KG1 (cell line): ENCODE results near the gene KIAA1549.
"Not testable (repeated sequence)": the region's sequence is repeated elsewhere in the genome, so short reads cannot be mapped to it uniquely, and the experiment has no call there.

Source experiments
- DNase-seq: peaks from one replicate; lab custom pipeline; 2025; lab: John Stamatoyannopoulos, UW

KIAA1549 gene

DNA sequence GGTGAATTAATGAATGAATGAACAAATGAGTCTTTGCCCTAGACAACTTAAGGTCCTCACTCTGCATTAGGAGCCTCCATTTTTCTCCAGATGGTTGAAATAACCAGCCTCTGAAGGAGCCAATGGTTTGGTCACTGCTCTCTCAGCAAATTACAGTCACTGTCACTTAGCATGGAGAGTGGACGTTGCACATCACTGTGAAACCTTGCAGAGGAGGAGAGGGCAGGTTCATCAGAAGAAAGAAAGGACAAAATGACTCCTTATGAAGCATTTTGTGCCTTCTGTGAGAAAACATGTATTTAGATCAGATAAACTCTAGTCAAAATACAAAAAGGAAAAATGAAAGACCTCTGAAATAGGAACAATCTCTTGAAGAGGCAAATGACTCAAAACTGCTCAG is 176.6 kb downstream of the KIAA1549 start:
- no peak for DNase-seq

DNA sequence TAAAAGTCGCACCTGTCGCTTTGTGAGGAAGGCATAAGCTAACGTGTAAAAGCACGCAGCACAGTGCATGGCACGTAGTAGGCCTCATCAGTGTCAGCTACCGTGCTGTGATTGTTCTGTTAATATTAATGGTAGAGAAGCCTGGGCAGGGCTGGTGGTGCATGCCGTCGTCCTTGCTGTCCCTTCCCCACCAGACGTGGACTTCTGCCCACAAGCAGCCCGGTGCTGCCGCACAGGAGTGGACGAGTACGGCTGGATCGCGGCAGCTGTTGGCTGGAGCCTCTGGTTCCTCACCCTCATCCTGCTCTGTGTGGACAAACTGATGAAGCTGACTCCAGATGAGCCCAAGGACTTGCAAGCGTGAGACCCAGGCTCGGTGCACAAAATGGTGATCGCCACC is 178.5 kb downstream of the KIAA1549 start:
- no peak for DNase-seq

DNA sequence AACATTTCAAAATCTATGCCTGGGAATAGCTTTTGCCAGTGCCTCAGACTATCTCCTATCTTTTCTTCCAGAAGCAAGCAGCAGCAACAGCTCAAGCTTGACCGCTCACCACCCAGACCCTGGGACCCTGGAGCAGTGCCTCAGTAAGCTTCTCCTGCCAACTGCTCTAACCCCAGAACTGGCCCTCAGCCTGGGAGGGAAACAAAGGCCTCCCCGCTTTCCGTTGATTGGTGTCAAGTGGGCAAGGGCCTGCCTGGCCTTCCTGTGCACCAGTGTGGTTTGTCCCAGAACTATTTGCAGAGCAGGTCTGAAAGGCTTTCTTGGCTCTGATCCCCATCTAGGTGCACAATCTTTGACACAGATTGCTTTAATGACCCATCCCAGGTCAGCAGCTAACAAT is 179.9 kb downstream of the KIAA1549 start:
- no peak for DNase-seq

DNA sequence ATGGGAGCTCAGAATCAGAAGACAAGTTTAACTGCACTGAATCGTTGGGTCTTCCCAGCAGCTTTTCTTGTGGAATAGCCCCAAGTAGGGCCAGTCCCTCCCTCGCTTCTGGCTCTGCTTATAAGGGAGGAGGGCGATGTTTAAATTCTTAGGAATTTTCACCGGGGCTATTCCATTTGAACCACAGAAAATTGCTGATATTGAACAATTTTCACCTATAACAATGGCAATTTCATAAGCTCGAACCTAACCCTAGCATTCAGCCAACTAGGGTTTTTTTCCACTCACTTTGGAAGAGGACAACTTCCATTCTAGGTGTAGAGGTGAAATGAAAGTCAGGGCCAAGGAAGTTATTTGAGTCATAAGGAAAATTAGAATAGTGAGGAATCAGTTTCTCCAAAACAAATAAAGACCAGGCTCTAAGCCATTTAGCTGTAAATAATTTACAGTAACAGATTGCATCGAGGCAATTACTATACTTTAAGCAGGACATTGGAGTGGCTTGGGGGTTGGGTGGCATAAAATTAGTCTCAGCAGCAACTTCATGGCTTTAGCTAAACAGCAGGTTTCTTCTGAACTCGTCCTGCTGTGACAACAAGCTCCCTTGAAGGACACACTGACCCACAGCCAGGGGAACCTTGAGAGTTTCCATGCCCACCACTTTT is 181.7 kb downstream of the KIAA1549 start:
- no peak for DNase-seq

DNA sequence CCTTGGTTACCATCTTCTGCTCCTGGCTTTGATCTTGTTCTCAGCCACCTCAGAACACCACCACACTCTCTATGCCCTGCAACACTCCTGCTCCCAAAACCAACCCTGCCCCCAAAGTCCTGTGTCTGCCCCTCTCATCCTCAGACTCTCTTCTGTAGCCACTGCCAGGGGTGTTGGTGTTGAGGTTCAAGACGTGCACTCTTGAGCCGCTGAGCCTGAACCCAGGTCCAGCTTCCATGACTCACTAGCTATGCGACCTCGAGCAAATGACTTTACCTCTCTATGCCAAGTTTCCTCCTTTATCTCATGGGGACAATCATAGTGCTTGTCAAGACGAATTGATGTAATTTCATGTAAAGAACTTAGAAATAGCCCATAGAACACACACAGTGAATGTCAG is 182.4 kb downstream of the KIAA1549 start:
- DNase-seq, result no peak

DNA sequence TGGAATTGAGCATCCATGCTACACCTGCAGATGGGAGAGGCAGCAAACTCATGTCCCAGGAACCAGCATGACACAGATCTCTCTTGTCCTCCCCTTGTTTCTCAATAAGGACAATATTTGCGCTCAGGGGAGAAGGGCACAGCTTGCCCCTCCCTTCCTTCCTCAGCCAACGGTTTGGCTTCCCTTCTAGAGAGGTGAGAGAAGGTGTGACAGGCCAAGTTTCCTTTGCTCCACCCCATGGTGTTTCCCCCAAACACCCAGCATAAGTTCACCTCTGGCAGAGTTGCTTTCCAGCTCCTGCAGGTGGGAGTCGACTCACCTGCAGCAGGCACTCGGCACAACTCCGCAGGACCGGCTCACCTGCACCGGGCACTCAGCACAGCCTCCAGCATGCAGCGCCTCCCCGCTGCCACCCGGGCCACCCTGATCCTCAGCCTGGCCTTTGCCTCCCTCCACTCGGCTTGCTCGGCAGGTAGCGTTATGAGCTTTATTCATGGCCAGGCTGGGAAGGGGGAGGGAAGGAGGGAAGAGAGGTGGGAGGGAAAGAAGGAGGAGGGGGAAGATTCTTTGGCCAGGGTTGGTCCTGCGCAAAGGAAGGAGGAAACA is 183.4 kb downstream of the KIAA1549 start, which contains the start of the genes ATP6V0A4 and TMEM213:
ATP6V0A4 (minus strand) TSS at position 482 of the 606 bp plus-strand sequence. CDS start 26,949 bp downstream, outside the sequence.
TMEM213 (plus strand) TSS at position 280 of the 606 bp plus-strand sequence; CDS start at position 391, 111 bp downstream.
- DNase-seq, result no peak

DNA sequence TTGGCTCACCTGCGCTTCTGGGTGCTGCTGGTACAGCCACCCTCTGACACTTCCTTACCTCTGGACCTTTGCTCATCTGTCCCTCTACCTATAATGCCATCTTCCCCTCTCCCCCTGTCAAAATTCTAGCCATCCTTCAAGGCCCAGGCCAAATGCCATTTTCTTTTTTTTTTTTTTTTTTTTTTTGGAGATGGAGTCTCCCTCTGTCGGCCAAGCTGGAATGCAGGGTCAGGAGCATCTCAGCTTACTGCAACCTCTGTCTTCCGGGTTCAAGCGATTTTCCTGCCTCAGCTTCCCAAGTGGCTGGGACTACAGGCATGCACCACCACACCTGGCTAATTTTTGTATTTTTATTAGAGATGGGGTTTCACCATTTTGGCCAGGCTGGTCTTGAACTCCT is 184.1 kb downstream of the KIAA1549 start:
- not testable (repeated sequence) for DNase-seq

DNA sequence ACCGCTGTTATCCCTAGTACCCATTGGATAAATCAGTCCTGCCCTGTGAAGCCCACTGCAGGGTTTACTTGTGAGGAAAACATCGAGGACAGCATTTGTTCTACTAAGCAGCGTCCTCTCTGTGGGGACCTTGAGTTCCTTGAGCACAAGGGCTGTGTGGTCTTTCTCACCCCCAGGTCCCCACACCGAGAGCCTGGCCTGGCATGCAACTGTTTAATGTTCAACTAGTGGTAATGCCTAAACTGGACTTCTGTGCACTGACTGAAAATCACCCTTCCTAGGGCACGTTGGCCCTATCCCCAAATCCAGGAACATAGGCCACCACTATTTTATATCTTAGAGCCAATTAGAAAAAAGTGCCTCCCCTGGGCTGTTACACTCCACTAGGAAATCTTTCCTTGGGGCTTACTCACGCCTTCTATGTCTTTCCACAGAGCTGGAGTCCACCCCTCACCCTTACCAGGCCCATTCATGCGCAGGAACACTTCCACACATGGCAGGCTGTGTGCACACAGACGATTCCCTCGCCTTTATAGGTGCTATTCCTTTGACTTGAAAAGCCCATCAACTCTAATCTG is 185.1 kb downstream of the KIAA1549 start:
- no peak for DNase-seq

DNA sequence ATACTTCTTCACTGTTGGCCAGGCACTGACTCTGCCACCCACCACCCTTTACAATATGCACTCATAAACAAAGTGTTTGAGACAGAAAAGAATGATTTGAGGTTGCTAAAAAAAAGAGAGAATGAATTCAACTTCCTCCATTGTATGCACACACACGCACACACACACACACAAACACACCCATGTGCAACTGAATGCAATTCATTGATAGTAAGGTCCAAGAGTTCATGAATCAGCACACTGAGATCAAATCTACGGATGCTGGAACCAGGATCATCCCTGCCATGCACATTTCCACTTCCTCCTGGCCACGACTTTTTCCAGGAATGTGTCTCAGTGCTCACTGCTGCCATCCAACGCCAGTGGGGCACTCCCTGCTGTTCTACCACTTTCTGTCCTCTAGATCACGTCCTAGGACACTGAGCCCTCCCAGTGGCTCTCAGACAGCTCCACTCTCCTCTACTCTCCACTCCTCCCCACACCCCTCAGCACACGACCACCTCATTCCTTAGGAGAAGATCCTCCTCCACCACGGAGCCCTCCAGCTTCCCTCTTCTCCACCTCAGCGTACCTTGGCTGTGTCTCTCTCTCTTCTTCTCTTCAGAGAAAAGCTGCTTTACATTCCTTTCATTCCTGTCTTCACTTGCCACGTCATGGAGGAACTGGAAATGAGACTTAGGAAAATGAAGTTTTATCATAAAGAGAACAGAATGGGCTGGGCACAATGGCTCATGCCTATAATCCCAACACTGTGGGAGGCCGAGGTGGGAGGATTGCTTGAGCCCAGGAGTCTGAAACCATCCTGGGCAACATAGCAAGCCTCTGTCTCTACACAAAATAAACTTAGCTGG is 195.4 kb downstream of the KIAA1549 start:
- no peak for DNase-seq

DNA sequence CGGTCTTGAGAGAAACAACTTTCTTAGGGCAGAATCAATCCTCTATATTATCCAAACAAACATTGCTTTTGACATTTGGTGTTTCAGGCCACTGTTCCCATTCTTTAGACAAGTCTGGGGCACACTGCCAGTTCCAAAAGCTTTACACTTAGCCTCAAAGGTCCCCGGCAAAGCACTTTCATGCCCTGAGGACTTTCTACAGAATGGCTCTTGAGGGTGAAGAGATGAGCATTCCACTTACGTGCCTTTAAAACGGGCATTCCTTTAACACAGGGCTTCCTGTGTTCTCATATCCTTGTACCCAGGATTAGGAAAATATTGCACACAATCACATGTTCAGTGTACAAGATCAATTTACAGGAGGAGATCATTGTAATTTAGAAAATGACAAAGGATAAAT is 196.5 kb downstream of the KIAA1549 start:
- no peak for DNase-seq
